CD4-positive, alpha-beta T cell treated with Interleukin-4 for 4 hours (primary cell): ENCODE results near the gene SYCE3.
A peak's percentile ranks its signal among the peaks of the same experiment; 100 is the strongest.

Experiments used
- DNase-seq: peaks from one replicate; pipeline ENCODE4 v3.0.0-alpha.2; 2020

SYCE3 gene

GRCh38 chr22:50547263-50547985 lies 15.3 kb downstream of the SYCE3 start:
- DNase-seq, result no peak

DNA sequence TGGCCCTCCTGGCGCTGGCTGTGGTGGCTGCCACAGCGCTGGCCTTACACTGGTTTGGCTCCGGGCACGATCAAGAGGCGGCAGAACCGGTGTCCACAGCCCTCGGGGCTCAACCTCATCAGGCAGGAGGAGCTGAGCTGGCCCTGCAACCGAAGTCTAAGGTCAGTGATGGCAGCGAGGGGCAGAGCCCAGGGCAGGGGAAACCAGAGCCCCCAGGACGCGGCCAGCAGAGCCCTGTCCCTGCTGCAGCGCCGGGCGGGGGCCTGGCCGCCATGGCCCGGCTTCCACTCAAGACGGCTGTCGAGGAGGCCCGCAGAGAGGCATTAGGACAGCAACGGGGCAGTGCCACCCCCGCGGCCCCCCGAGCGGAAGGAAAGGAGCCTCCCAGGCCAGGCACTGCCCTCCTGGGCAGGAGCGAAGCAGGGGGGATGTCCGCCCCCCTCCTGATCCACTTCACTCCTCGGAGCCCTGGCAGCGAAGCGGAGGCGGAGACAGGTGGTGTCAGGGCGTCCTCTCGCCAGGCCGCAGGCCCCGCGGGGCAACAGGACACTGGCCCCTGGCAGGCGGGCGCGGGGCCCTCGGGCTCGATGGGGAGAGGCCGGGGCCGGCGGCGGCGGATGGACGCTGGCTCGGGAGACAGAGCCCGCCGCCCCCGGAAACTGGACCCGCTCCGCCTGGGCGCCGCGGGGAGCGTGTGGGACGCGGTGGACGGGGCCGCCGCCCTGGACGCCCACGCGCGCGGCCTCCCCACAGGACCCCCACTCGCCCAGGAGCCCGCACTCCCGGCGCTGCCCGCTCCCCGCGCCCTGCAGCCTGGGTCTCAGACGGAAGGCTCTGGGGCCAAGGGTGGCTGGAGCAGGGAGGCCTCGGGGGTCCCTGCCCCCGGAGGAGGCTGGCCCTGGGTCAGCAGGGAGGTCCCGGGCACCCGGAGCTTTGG lies 16.1 kb downstream of the SYCE3 start:
- no peak for DNase-seq

- peak; percentile 32 for DNase-seq
Observed at GRCh38 chr22:50545522-50546325, 17.0 kb downstream of the SYCE3 start, which contains the start of gene KLHDC7B. TSS of gene KLHDC7B (plus strand) at chr22:50545899. CDS start at chr22:50546244, 345 bp downstream.

GRCh38 chr22:50544746-50545253 lies 17.9 kb downstream of the SYCE3 start:
- peak; percentile 27 for DNase-seq

- peak; percentile 81 for DNase-seq
Observed at GRCh38 chr22:50544078-50544745, 18.5 kb downstream of the SYCE3 start.

GRCh38 chr22:50542416-50542927 lies 20.2 kb downstream of the SYCE3 start:
- DNase-seq, result peak; percentile 26

DNA sequence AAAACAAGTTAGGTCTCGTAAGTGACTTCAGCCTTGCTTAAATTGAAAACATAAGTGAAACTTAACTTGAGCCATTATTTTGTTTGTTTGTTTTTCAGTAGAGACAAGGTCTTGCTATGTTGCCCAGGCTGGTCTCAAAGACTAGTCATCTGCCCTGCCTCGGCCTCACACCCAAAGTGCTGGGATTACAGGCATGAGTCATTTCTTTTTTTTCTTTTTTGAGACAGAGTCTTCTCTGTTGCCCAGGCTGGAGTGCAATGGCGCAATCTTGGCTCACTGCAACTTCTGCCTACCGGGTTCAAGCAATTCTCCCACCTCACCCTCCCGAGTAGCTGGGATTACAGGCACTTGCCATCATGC lies 21.1 kb downstream of the SYCE3 start:
- DNase-seq, result peak; percentile 70

GRCh38 chr22:50540381-50540780 lies 22.3 kb downstream of the SYCE3 start:
- DNase-seq, result no peak

GRCh38 chr22:50537765-50538164 lies 25.0 kb downstream of the SYCE3 start:
- DNase-seq, result no peak

DNA sequence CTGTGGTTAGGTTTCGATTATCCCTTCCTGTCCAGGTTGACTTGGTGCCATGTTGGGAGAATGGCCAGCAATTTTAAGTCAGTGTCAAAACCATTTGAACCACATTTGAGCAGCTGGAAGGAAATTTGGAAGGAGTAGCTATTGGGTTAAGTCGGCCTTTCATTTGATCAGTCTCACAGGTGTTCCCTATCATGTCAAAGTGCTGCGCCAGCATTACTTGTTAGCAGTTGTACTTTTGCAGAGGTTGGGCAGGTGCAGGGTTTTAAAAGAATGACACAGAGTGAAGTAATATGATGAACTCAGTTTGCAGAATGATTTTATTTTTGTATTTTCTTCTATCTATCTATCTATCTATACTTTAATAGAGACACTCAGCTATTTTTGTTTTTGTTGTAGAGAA lies 26.5 kb downstream of the SYCE3 start:
- DNase-seq, result no peak

- no peak for DNase-seq
Observed at GRCh38 chr22:50535113-50535512, 27.6 kb downstream of the SYCE3 start.

GRCh38 chr22:50533856-50534711 lies 28.6 kb downstream of the SYCE3 start:
- DNase-seq, result peak; percentile 39

- DNase-seq, result no peak
Observed at GRCh38 chr22:50532824-50533796, 29.6 kb downstream of the SYCE3 start.

DNA sequence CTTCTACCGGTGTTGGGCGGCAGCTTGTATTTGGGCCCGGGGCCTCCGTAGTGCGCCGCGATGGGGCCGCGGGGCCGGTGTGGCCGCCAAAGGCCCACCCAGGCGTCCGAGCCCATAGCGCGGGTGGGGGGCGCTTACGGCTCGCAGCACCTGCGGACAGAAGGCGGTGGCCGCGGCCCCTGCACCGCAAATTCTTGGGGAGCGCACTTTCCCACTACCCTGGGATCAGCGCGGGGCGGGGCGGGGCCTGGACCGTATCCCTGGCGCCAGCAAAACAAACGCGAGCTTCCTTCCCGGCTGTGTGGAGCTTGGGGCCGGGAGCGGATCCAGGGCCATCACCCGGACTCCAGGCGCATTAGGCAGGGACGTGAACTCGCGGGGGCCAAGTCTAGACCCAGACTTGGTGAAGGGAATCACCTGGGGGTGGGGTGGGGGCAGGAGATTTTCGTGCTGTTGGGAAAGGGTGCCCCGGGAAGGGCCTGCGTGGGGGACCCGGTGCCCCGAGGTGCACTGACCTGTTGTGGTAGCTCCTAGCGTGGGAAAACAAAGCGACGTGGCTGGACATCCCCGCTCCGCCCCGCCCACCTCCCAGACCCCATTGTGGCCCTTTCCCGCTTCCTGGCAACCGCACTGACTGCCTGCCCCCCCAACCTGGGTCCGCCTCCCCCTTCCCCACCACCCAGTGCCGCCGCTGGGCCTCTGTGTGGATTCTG lies 30.6 kb downstream of the SYCE3 start:
- DNase-seq, result no peak

- DNase-seq, result peak; percentile 59
Observed at GRCh38 chr22:50531546-50531961, 31.2 kb downstream of the SYCE3 start.

DNA sequence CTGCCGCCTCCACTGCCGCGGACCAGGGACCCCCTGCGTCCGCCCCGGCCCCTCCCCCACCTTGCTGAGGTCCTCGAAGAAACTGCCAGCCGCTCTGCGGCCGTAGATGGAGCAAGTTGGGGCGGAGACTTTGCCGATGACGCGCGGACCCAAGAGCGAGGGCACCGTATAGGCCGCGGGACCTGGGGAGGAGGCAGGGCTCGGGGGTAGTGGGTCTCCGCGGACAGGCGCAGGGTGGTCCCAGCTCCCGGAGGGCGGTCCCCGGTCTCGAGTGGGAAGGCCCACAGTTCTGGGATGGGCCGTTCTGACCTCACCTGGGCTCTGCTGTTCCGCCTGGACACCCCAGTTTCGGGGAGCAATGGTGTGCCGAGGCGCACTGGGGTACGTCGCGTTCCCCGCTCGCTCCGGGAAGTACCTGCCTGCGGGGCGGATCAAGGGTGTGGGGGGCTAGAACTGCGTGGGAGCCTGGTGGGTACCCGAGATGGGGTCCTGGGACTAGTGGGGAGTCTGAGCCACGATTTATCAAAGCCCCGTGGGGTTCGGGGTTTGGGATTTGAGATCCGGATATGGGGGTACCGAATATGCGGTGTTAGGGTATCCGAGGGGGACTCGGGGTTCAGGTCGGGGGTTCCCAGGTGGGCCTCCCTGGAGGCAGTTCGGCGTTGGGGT lies 31.7 kb downstream of the SYCE3 start:
- DNase-seq, result peak; percentile 81

DNA sequence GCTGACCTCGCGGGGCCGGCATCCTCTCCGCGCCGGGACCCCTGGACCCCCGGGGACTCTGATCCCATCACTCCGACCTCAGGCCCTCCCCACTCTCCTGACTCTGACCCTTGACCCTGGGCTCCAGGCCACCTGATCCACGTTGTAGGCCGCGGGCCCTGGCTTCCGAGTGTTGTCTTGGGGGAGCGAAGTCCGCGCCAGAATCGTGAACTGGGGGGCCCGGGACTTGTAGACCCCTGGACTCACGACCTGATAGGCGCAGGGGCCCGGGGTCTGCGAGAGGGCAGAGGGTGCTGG lies 32.2 kb downstream of the SYCE3 start:
- DNase-seq, result no peak

GRCh38 chr22:50529897-50530579 lies 32.7 kb downstream of the SYCE3 start, which contains the start of gene TYMP:
TSS of gene TYMP (minus strand) at chr22:50530012. CDS start at chr22:50529709, 303 bp downstream.
- peak; percentile 64 for DNase-seq
